Suprapubic skin (tissue), 4 donors: ENCODE measurements around the gene TMEM151A. TPM values are rescaled to one million over a fixed set of nuclear protein-coding genes. Genes with fewer than 3 reads are reported as not detected.

Source experiments
- DNase-seq, 2 donors: peaks; one replicate each; pipeline ENCODE4 v3.0.0-alpha.2; 2019; ENCODE audit warnings: low spot score in 2 of 2
- H3K27ac ChIP-seq: fragments of 200-600 bp; sonication (generic); one replicate; pipeline ENCODE4 v1.5.1; 2019
- H3K27me3 ChIP-seq: fragments of 200-600 bp; sonication (generic); one replicate; pipeline ENCODE4 v1.5.1; 2019
- H3K36me3 ChIP-seq: fragments of 200-600 bp; sonication (generic); one replicate; pipeline ENCODE4 v1.5.1; 2019
- H3K4me1 ChIP-seq: fragments of 200-600 bp; sonication (generic); one replicate; pipeline ENCODE4 v1.5.1; 2019
- H3K4me3 ChIP-seq: fragments of 200-600 bp; sonication (generic); one replicate; pipeline ENCODE4 v1.5.1; 2019; ENCODE audit warnings: mild to moderate bottlenecking
- H3K9me3 ChIP-seq: fragments of 200-600 bp; sonication (generic); one replicate; pipeline ENCODE4 v1.5.1; 2019
- CTCF ChIP-seq, 2 donors: fragments of 200-600 bp in 1 of 2; fragments of 450-650 bp in 1 of 2; sonication (generic) in 1 of 2; IDR thresholded peaks; one replicate each; pipeline ENCODE4 v1.5.1; 2016 to 2019; ENCODE audit warnings: antibody characterized with exemption in 2 of 2, mild to moderate bottlenecking in 1 of 2, moderate library complexity in 1 of 2
- EP300 ChIP-seq: sonication (generic); formaldehyde crosslinking; IDR thresholded peaks from one replicate; pipeline ENCODE4 v1.6.1; 2017; ENCODE audit warnings: antibody characterized with exemption
- POLR2A ChIP-seq, 2 donors: fragments of 450-650 bp; IDR thresholded peaks; one replicate each; pipeline ENCODE4 v1.6.1; 2017; ENCODE audit warnings: antibody characterized with exemption in 2 of 2, mild to moderate bottlenecking in 2 of 2, moderate library complexity in 2 of 2
- POLR2AphosphoS5 ChIP-seq, 3 donors: sonication (generic); formaldehyde crosslinking; IDR thresholded peaks; one replicate each; pipeline ENCODE4 v1.6.1; 2017; ENCODE audit warnings: antibody characterized with exemption in 3 of 3
- WGBS: methylation state at CpG from one replicate; pipeline ENCODE4 v1.1.5; 2018; 5-methylcytosine and 5-hydroxymethylcytosine counted together
- total RNA-seq, 4 donors: library from RNA; depleted of rRNA; stranded (reverse); fragments of >200 nt; gene quantifications; one replicate each; pipeline ENCODE4 v1.1.0, GENCODE V29; 2016

The TMEM151A gene
- total RNA-seq, 4 donors from 2014 or later, result not detected

DNA sequence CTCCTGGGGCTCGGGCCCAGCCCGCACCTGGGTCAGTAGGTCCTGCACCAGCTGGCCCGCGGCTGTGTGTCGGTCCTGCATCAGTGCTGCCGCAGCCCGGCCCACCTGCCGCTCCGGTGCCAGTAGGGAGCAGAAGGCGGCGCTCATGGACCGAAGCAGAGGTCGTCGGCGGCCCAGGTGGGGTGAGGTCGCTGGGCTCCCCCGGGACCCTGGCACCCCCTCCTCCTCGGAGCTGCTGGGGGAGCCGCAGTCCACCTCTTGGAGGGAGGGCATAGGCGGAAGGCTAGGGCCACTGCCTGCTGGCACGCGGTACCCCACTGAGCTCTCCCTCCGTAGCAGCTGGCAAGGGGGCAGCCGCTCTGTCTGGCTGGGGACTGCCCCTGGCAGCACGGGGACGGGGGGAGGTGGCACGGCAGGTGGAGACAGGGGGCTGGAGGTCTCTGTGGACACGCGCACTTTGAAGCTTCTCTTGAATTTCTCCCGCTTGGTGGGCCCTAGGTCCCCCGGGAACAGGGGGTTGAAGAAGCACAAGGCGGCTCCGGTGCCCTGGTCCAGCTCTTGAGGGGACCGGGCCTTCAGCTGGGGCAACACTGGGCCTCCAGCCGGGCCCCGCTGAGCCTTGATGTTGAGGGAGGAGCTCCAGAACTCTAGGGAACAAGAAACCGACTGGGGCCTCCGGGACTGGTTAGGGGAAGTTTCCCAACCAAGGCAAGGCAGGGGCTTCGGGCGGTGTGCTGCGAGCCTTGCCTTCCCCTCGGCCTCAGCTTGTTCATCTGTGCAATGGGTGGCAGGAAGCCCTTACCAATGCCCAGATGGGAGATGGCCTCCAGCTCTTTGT, 43.1 kb downstream of the TMEM151A start:
- Histone ChIP-seq H3K9me3 (no peaks in the 10 kb centered on the region), H3K27ac (no peak overlapping the region), H3K4me1 (peaks cover 62% of the 10 kb centered on the region), H3K27me3 (no peaks in the 10 kb centered on the region), H3K4me3 (peak overlapping the region; percentile 71), H3K36me3 (peaks cover 44% of the 10 kb centered on the region)
- no peak for TF ChIP-seq POLR2A (IDR thresholded peaks at IDR 0.05)
- TF ChIP-seq EP300, result no peak
- no peak for TF ChIP-seq CTCF (IDR thresholded peaks at IDR 0.05)
- TF ChIP-seq POLR2AphosphoS5 (IDR thresholded peaks at IDR 0.05), result no peak
- DNase-seq, result peak in 1 of 2 donors; percentile 67
- 59% methylated on average over 19 of the region's 42 CpGs for WGBS

- H3K9me3 ChIP-seq, result no peaks in the 10 kb centered on the region
- TF ChIP-seq POLR2AphosphoS5 (IDR thresholded peaks at IDR 0.05), result no peak
- no peak for TF ChIP-seq EP300
- no peak for TF ChIP-seq POLR2A (IDR thresholded peaks at IDR 0.05)
- no peak for TF ChIP-seq CTCF (IDR thresholded peaks at IDR 0.05)
- H3K27me3 ChIP-seq, result no peaks in the 10 kb centered on the region
- H3K36me3 ChIP-seq, result peaks cover 53% of the 10 kb centered on the region
- 4% methylated on average over 11 of the region's 35 CpGs for WGBS
- peak in 1 of 2 donors; percentile 70 for DNase-seq
- H3K27ac ChIP-seq, result peak overlapping the region; percentile 90
- peaks cover 62% of the 10 kb centered on the region for H3K4me1 ChIP-seq
- peak overlapping the region; percentile 71 for H3K4me3 ChIP-seq
Observed at GRCh38 chr11:66335531-66336233, 44.0 kb downstream of the TMEM151A start.

- Histone ChIP-seq H3K36me3 (peaks cover 60% of the 10 kb centered on the region), H3K27ac (peak within 1 kb of the TSS; percentile 90), H3K4me1 (peaks cover 62% of the 10 kb centered on the region), H3K4me3 (peak within 1 kb of the TSS; percentile 71), H3K9me3 (no peaks in the 10 kb centered on the region), H3K27me3 (no peaks in the 10 kb centered on the region)
- WGBS, result 3% methylated on average over 13 of the region's 22 CpGs
- TF ChIP-seq POLR2AphosphoS5 (IDR thresholded peaks at IDR 0.05) (peak in 1 of 3 donors; percentile 26), CTCF (IDR thresholded peaks at IDR 0.05) (no peak), POLR2A (IDR thresholded peaks at IDR 0.05) (peak in 1 of 2 donors; percentile 20), EP300 (no peak)
- DNase-seq, result peak in 1 of 2 donors; percentile 79
Observed at GRCh38 chr11:66336234-66337102, 44.8 kb downstream of the TMEM151A start, which contains the start of gene RIN1. TSS of gene RIN1 (minus strand) at chr11:66336434. CDS start at chr11:66336402, 32 bp downstream.

DNA sequence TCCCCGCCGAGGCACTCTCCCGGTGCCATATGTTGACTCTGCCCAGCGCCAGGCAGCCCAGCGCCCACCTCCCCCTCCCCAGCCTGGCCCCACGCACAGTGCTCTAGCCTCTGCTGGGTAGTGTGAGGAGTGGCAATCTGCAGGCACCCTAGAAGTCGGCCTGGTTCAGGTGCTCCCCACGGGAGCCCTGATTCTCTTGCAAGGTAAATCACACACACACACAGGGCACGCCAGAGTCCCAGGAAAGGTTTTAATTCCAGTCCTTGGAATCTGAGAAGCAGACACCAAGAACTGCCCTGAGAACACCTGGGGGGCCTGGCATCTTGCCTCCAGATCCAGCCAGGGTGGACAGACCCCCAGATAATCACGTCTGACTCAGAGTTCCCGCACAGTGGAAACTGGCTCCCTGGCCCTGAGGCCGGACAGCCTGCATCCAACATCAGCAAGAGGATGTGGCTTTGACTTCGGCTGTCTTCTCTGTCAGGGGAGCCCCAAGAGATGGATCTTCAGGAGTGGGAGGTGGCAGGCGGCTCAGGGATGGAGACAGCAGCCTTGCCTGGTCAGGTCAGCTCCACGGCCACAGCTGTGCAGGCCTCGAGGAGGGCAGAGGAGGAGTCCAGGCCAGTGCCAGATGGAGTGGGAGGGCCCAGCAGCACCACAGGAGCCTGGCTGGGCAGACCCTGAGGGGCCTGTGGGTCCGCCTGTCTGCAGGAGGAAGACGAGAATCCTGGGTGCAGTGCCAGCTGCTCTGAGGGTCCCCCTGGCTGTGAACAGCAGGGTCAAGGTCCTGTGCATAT, 45.6 kb downstream of the TMEM151A start:
- Histone ChIP-seq H3K4me3 (peak overlapping the region; percentile 71), H3K9me3 (no peaks in the 10 kb centered on the region), H3K27me3 (no peaks in the 10 kb centered on the region), H3K36me3 (peaks cover 58% of the 10 kb centered on the region), H3K27ac (peak overlapping the region; percentile 90), H3K4me1 (peaks cover 62% of the 10 kb centered on the region)
- 51% methylated on average over 5 of the region's 18 CpGs for WGBS
- no peak for DNase-seq
- TF ChIP-seq CTCF (IDR thresholded peaks at IDR 0.05) (no peak), POLR2A (IDR thresholded peaks at IDR 0.05) (no peak), POLR2AphosphoS5 (IDR thresholded peaks at IDR 0.05) (no peak), EP300 (no peak)
